OCI-LY3 (cell line): Measurements from ENCODE around the gene RIPOR1.

ENCODE experiments used
- CTCF ChIP-seq: fragments of 200-600, 300-600 bp; sonication (generic); IDR thresholded peaks from 2 replicates; pipeline ENCODE4 v1.5.1; 2014; ENCODE audit warnings: antibody characterized with exemption, low read length, low read depth
- EZH2phosphoT487 ChIP-seq: fragments of 200-600 bp; shearing (Covaris generic); IDR thresholded peaks from 2 replicates; pipeline ENCODE4 v1.6.1; 2018; ENCODE audit warnings: antibody characterized with exemption, mixed run types, low read depth

DNA sequence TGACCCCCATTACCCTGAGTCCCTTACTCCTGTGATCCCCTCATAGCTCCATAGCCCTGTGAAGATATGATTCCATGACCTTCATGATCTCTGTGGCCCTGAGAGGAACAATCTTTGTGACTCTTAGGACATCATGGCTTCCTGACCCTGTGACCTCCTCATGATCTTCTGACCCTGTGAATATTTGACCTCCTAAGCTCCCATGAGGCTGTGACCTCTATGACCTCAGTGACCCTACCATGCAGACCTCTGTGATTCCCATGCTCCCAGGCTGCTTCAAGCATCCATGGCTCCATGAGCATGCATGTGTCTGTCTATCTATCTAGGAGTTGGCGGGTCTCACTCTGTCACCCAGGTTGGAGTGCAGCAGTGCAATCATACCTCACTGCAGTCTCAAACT, 12.1 kb downstream of the RIPOR1 start:
- no peak for TF ChIP-seq CTCF
- TF ChIP-seq EZH2phosphoT487, result no peak
